CD8-positive, alpha-beta memory T cell (primary cell): Measurements from ENCODE around the gene RNF10. TPM values are rescaled to one million over a fixed set of nuclear protein-coding genes. Genes with fewer than 3 reads are reported as not detected.
"Not testable (repeated sequence)": the region's sequence is repeated elsewhere in the genome, so short reads cannot be mapped to it uniquely, and the experiment has no call there.

Source experiments
- CTCF ChIA-PET: fragments of 350-600 bp; sonication (Branson Sonifier 250); formaldehyde crosslinking; loops from one replicate; lab custom pipeline; 2021; ENCODE audit warnings: antibody characterized with exemption; lab: Charles Lee
- POLR2A ChIA-PET: fragments of 350-600 bp; sonication (Branson Sonifier 250); formaldehyde crosslinking; loops from one replicate; lab custom pipeline; 2021; ENCODE audit warnings: antibody characterized with exemption; lab: Charles Lee
- DNase-seq, 5 donors: peaks; one replicate each; pipeline versions ENCODE4 v3.0.0 to v3.0.0-alpha.2; 2020 to 2022; ENCODE audit warnings: mixed read lengths in 1 of 5
- H3K27ac ChIP-seq: one replicate; pipeline ENCODE4 v1.7.0; 2013; ENCODE audit warnings: low read depth, mild to moderate bottlenecking, low read length, moderate library complexity
- H3K27me3 ChIP-seq: 2 replicates; pipeline ENCODE4 v1.7.0; 2013; ENCODE audit warnings: low read length, mild to moderate bottlenecking; ENCODE audit not compliant: insufficient read depth, poor library complexity, severe bottlenecking
- H3K36me3 ChIP-seq: 2 replicates; pipeline ENCODE4 v1.7.0; 2013; ENCODE audit warnings: mild to moderate bottlenecking, low read length, moderate library complexity; ENCODE audit not compliant: insufficient read depth
- H3K4me1 ChIP-seq: 2 replicates; pipeline ENCODE4 v1.7.0; 2013; ENCODE audit warnings: mild to moderate bottlenecking, low read length, moderate library complexity; ENCODE audit not compliant: insufficient read depth
- H3K4me3 ChIP-seq: 2 replicates; pipeline ENCODE4 v1.7.0; 2013; ENCODE audit warnings: mild to moderate bottlenecking, low read length
- H3K9me3 ChIP-seq: 2 replicates; pipeline ENCODE4 v1.7.0; 2013; ENCODE audit warnings: mild to moderate bottlenecking, low read length
- H3K27ac Mint-ChIP-seq, 8 donors: one replicate each; pipeline ENCODE4 v1.8.0; 2020 to 2021; ENCODE audit warnings: mixed read lengths in 8 of 8, mild to moderate bottlenecking in 6 of 8, inconsistent platforms in 3 of 8, moderate library complexity in 3 of 8
- H3K27me3 Mint-ChIP-seq, 2 donors: one replicate each; pipeline ENCODE4 v1.8.0; 2020 to 2021; ENCODE audit warnings: mixed read lengths in 2 of 2, mild to moderate bottlenecking in 1 of 2, moderate library complexity in 1 of 2
- H3K36me3 Mint-ChIP-seq, 3 donors: one replicate each; pipeline ENCODE4 v1.8.0; 2020 to 2021; ENCODE audit warnings: mixed read lengths in 3 of 3, inconsistent platforms in 1 of 3, mild to moderate bottlenecking in 1 of 3
- H3K4me1 Mint-ChIP-seq, 3 donors: one replicate each; pipeline ENCODE4 v1.8.0; 2020 to 2021; ENCODE audit warnings: mixed read lengths in 3 of 3, inconsistent platforms in 1 of 3, mild to moderate bottlenecking in 1 of 3
- H3K4me3 Mint-ChIP-seq, 7 donors: one replicate each; pipeline ENCODE4 v1.8.0; 2020 to 2021; ENCODE audit warnings: mixed read lengths in 7 of 7, mild to moderate bottlenecking in 6 of 7, moderate library complexity in 4 of 7, inconsistent platforms in 2 of 7
- H3K9me3 Mint-ChIP-seq, 5 donors: one replicate each; pipeline ENCODE4 v1.8.0; 2020 to 2022; ENCODE audit warnings: mixed read lengths in 5 of 5, mild to moderate bottlenecking in 3 of 5, moderate library complexity in 2 of 5, inconsistent platforms in 1 of 5
- polyA plus RNA-seq: library from polyadenylated mRNA; unstranded; fragments of 300-500 nt; fragmentation: Illumina TruSeq; gene quantifications from one replicate; pipeline ENCODE4 v1.2.3, GENCODE V29; 2021
- total RNA-seq, 2 experiments: library from RNA; stranded (reverse); gene quantifications; one replicate each; pipeline ENCODE4 v1.2.3, GENCODE V29; 2021

RNF10 gene
- total and polyA plus RNA-seq, 3 experiments from 2014 or later: 134 to 205 (median 173) TPM

GRCh38 chr12:120504587-120504986, 29.6 kb upstream of the RNF10 start:
- H3K4me1 ChIP-seq: no peaks in the 10 kb centered on the region
- H3K4me3 ChIP-seq: no peak overlapping the region
- H3K27me3 ChIP-seq: no peaks in the 10 kb centered on the region
- peaks cover 4 to 6% (median 5%) of the 10 kb centered on the region in 3 donors for H3K4me1 Mint-ChIP-seq
- H3K9me3 Mint-ChIP-seq: no peaks in the 10 kb centered on the region
- ChIA-PET POLR2A (no interaction called here), CTCF (interaction anchor here (1.6 to 2.1 kb wide), 3 partner anchors 8 to 38 kb away, joined by 3 to 5 read pairs (median 4); partner anchors contain the start of genes DYNLL1 and SRSF9)
- H3K27me3 Mint-ChIP-seq: no peaks in the 10 kb centered on the region
- DNase-seq: no peak
- H3K4me3 Mint-ChIP-seq: no peak overlapping the region
- no peaks in the 10 kb centered on the region for H3K9me3 ChIP-seq
- H3K27ac ChIP-seq: no peak overlapping the region
- peak overlapping the region in 1 of 8 donors; percentile 57 for H3K27ac Mint-ChIP-seq
- H3K36me3 Mint-ChIP-seq: peaks cover 7 to 49% (median 8%) of the 10 kb centered on the region in 3 donors
- peaks cover 21% of the 10 kb centered on the region for H3K36me3 ChIP-seq

GRCh38 chr12:120508537-120508936, 25.6 kb upstream of the RNF10 start:
- no peak overlapping the region for H3K4me3 Mint-ChIP-seq
- H3K27ac ChIP-seq: no peak overlapping the region
- H3K9me3 Mint-ChIP-seq: no peaks in the 10 kb centered on the region
- H3K36me3 ChIP-seq: peaks cover 20% of the 10 kb centered on the region
- no peak overlapping the region for H3K27ac Mint-ChIP-seq
- DNase-seq: no peak
- ChIA-PET CTCF (no interaction called here), POLR2A (no interaction called here)
- peaks cover 8 to 50% (median 11%) of the 10 kb centered on the region in 3 donors for H3K36me3 Mint-ChIP-seq
- H3K4me1 ChIP-seq: no peaks in the 10 kb centered on the region
- no peaks in the 10 kb centered on the region for H3K27me3 ChIP-seq
- H3K9me3 ChIP-seq: no peaks in the 10 kb centered on the region
- H3K4me1 Mint-ChIP-seq: no peaks in the 10 kb centered on the region
- no peak overlapping the region for H3K4me3 ChIP-seq
- no peaks in the 10 kb centered on the region for H3K27me3 Mint-ChIP-seq

- Histone ChIP-seq H3K27me3 (no peaks in the 10 kb centered on the region), H3K36me3 (peaks cover 20% of the 10 kb centered on the region), H3K9me3 (no peaks in the 10 kb centered on the region), H3K4me3 (no peak overlapping the region), H3K27ac (no peak overlapping the region), H3K4me1 (no peaks in the 10 kb centered on the region)
- no peak for DNase-seq
- Mint-ChIP-seq H3K27ac (peak overlapping the region in 2 of 8 donors; percentile 50 to 55), H3K36me3 (peaks cover 10 to 51% (median 18%) of the 10 kb centered on the region in 3 donors), H3K4me3 (no peak overlapping the region), H3K27me3 (no peaks in the 10 kb centered on the region), H3K4me1 (peaks cover 0 to 3% (median 0%) of the 10 kb centered on the region in 3 donors), H3K9me3 (no peaks in the 10 kb centered on the region)
- CTCF ChIA-PET: interaction anchor here (0.8 to 1.0 kb wide), 2 partner anchors 19 to 44 kb away, joined by 3 read pairs; partner anchors contain the start of gene SRSF9
- POLR2A ChIA-PET: no interaction called here
Measured at GRCh38 chr12:120514002-120514401, 20.2 kb upstream of the RNF10 start.

GRCh38 chr12:120515496-120515895, 18.7 kb upstream of the RNF10 start:
- peaks cover 16% of the 10 kb centered on the region for H3K36me3 ChIP-seq
- H3K27ac ChIP-seq: no peak overlapping the region
- peaks cover 8 to 42% (median 11%) of the 10 kb centered on the region in 3 donors for H3K36me3 Mint-ChIP-seq
- no peak for DNase-seq
- no peak overlapping the region for H3K4me3 Mint-ChIP-seq
- no peaks in the 10 kb centered on the region for H3K27me3 Mint-ChIP-seq
- ChIA-PET POLR2A (interaction anchor here (0.6 kb wide), 1 partner anchor 68 kb away, joined by 5 read pairs; no protein-coding TSS in a partner anchor), CTCF (interaction anchor here (0.5 kb wide), 1 partner anchor 68 kb away, joined by 3 read pairs; no protein-coding TSS in a partner anchor)
- H3K9me3 ChIP-seq: no peaks in the 10 kb centered on the region
- H3K4me1 Mint-ChIP-seq: peaks cover 0 to 3% (median 0%) of the 10 kb centered on the region in 3 donors
- no peak overlapping the region for H3K4me3 ChIP-seq
- no peak overlapping the region for H3K27ac Mint-ChIP-seq
- H3K27me3 ChIP-seq: no peaks in the 10 kb centered on the region
- no peaks in the 10 kb centered on the region for H3K9me3 Mint-ChIP-seq
- H3K4me1 ChIP-seq: no peaks in the 10 kb centered on the region

- H3K36me3 ChIP-seq: peaks cover 10% of the 10 kb centered on the region
- H3K27ac Mint-ChIP-seq, H3K27ac ChIP-seq, DNase-seq, H3K9me3 ChIP-seq, H3K27me3 ChIP-seq, H3K4me3 ChIP-seq, H3K27me3 Mint-ChIP-seq, H3K4me3 Mint-ChIP-seq, POLR2A ChIA-PET, H3K4me1 ChIP-seq, H3K4me1 Mint-ChIP-seq, H3K9me3 Mint-ChIP-seq: not testable (repeated sequence)
- peaks cover 4 to 34% (median 5%) of the 10 kb centered on the region in 3 donors for H3K36me3 Mint-ChIP-seq
- CTCF ChIA-PET: interaction anchor here (1.1 to 1.2 kb wide), 2 partner anchors 23 to 63 kb away, joined by 3 to 4 read pairs; partner anchors contain the start of gene DYNLL1
Measured at GRCh38 chr12:120519324-120519723, 14.8 kb upstream of the RNF10 start.

- Mint-ChIP-seq H3K36me3 (peaks cover 0 to 20% (median 2%) of the 10 kb centered on the region in 3 donors), H3K9me3 (no peaks in the 10 kb centered on the region), H3K4me1 (peaks cover 5 to 6% (median 5%) of the 10 kb centered on the region in 3 donors), H3K27me3 (no peaks in the 10 kb centered on the region), H3K4me3 (no peak overlapping the region), H3K27ac (peak overlapping the region in 1 of 8 donors; percentile 85)
- no peaks in the 10 kb centered on the region for H3K4me1 ChIP-seq
- POLR2A ChIA-PET: no interaction called here
- H3K9me3 ChIP-seq: no peaks in the 10 kb centered on the region
- DNase-seq: no peak
- no peaks in the 10 kb centered on the region for H3K27me3 ChIP-seq
- CTCF ChIA-PET: no interaction called here
- H3K4me3 ChIP-seq: no peak overlapping the region
- no peak overlapping the region for H3K27ac ChIP-seq
- no peaks in the 10 kb centered on the region for H3K36me3 ChIP-seq
Measured at GRCh38 chr12:120522568-120522967, 11.6 kb upstream of the RNF10 start.

- Histone ChIP-seq H3K27ac (peak within 1 kb of the TSS; percentile 89), H3K9me3 (no peaks in the 10 kb centered on the region), H3K36me3 (no peaks in the 10 kb centered on the region), H3K4me1 (peaks cover 14% of the 10 kb centered on the region), H3K4me3 (peak within 1 kb of the TSS; percentile 91), H3K27me3 (no peaks in the 10 kb centered on the region)
- Mint-ChIP-seq H3K4me1 (peaks cover 22 to 32% (median 28%) of the 10 kb centered on the region in 3 donors), H3K27me3 (peaks cover 0 to under 1% of the 10 kb centered on the region in 2 donors), H3K4me3 (peak within 1 kb of the TSS; percentile 99 to 100 (median 100)), H3K27ac (peak within 1 kb of the TSS; percentile 91 to 100 (median 100)), H3K36me3 (peaks cover 0 to 14% (median 3%) of the 10 kb centered on the region in 3 donors), H3K9me3 (no peaks in the 10 kb centered on the region)
- DNase-seq: peak; percentile 69 to 86 (median 78)
- ChIA-PET CTCF (interaction anchor here (1.1 kb wide), 1 partner anchor 46 kb away, joined by 3 read pairs; no protein-coding TSS in a partner anchor), POLR2A (interaction anchor here (0.6 to 1.3 kb wide), 8 partner anchors 9 to 431 kb away, joined by 3 to 7 read pairs (median 4); no protein-coding TSS in a partner anchor)
Measured at GRCh38 chr12:120528861-120529525, 5.2 kb upstream of the RNF10 start, which contains the start of gene COQ5. Gene COQ5, minus strand, starts transcription at chr12:120529158. Its CDS starts 17 bp downstream, at chr12:120529141.
